Astrocyte (in vitro differentiated cells and primary cell): ENCODE measurements around the gene TRMT2A. TPM values are rescaled to one million over a fixed set of nuclear protein-coding genes. Genes with fewer than 3 reads are reported as not detected.

ENCODE experiments used
- DNase-seq: peaks from one replicate; pipeline ENCODE4 v3.0.0-alpha.2; 2010; ENCODE audit warnings: low read depth
- FAIRE-seq: peaks from 2 replicates; lab custom pipeline; 2011; peaks lifted over from hg19 to GRCh38; lab: Jason Lieb, UNC
- H2AFZ ChIP-seq: 2 replicates; pipeline ENCODE4 v1.6.0; 2012; ENCODE audit warnings: low read depth, low read length, inconsistent platforms
- H3K27ac ChIP-seq: 2 replicates; pipeline ENCODE4 v1.5.1; 2011; ENCODE audit warnings: low read depth, low read length, inconsistent platforms
- H3K27me3 ChIP-seq: 2 replicates; pipeline ENCODE4 v1.6.0; 2011; ENCODE audit warnings: low read length, inconsistent platforms; ENCODE audit not compliant: insufficient read depth
- H3K36me3 ChIP-seq: 2 replicates; pipeline ENCODE4 v1.5.1; 2011; ENCODE audit warnings: low read length, inconsistent platforms; ENCODE audit not compliant: insufficient read depth
- H3K4me1 ChIP-seq: 2 replicates; pipeline ENCODE4 v1.5.1; 2011; ENCODE audit warnings: low read length, inconsistent platforms; ENCODE audit not compliant: insufficient read depth
- H3K4me2 ChIP-seq: 2 replicates; pipeline ENCODE4 v1.6.0; 2012; ENCODE audit warnings: low read length, inconsistent platforms
- H3K4me3 ChIP-seq: 2 replicates; pipeline ENCODE4 v1.5.1; 2011; ENCODE audit warnings: low read depth, mild to moderate bottlenecking, low read length, inconsistent platforms; ENCODE audit not compliant: insufficient read depth
- H3K79me2 ChIP-seq: 2 replicates; pipeline ENCODE4 v1.6.0; 2012; ENCODE audit warnings: mild to moderate bottlenecking, low read length, inconsistent platforms; ENCODE audit not compliant: insufficient read depth
- H3K9ac ChIP-seq: 2 replicates; pipeline ENCODE4 v1.6.0; 2012; ENCODE audit warnings: mild to moderate bottlenecking, low read length, inconsistent platforms
- H3K9me3 ChIP-seq: 2 replicates; pipeline ENCODE4 v1.5.1; 2012; ENCODE audit warnings: low read depth, mild to moderate bottlenecking, low read length, inconsistent platforms; ENCODE audit not compliant: insufficient read depth
- H4K20me1 ChIP-seq: 2 replicates; pipeline ENCODE4 v1.6.0; 2012; ENCODE audit warnings: low read length, inconsistent platforms; ENCODE audit not compliant: insufficient read depth
- H3K27ac Mint-ChIP-seq: one replicate; pipeline ENCODE4 v1.8.0; 2021; ENCODE audit warnings: mild to moderate bottlenecking, mixed read lengths; ENCODE audit not compliant: unreplicated experiment
- H3K27me3 Mint-ChIP-seq: one replicate; pipeline ENCODE4 v1.8.0; 2021; ENCODE audit warnings: low read depth, mixed read lengths; ENCODE audit not compliant: unreplicated experiment
- H3K36me3 Mint-ChIP-seq: one replicate; pipeline ENCODE4 v1.8.0; 2021; ENCODE audit warnings: low read depth, mixed read lengths; ENCODE audit not compliant: unreplicated experiment
- H3K4me1 Mint-ChIP-seq: one replicate; pipeline ENCODE4 v1.8.0; 2021; ENCODE audit warnings: low read depth, mixed read lengths; ENCODE audit not compliant: unreplicated experiment
- H3K4me3 Mint-ChIP-seq: one replicate; pipeline ENCODE4 v1.8.0; 2021; ENCODE audit warnings: mild to moderate bottlenecking, moderate library complexity, mixed read lengths; ENCODE audit not compliant: unreplicated experiment
- H3K9me3 Mint-ChIP-seq: one replicate; pipeline ENCODE4 v1.8.0; 2021; ENCODE audit warnings: mild to moderate bottlenecking, mixed read lengths; ENCODE audit not compliant: unreplicated experiment
- EZH2 ChIP-seq: IDR thresholded peaks from 2 replicates; pipeline ENCODE4 v1.6.1; 2012; ENCODE audit warnings: mild to moderate bottlenecking, low read length, inconsistent platforms; ENCODE audit not compliant: insufficient read depth
- microRNA-seq: library from miRNA; unstranded; fragments of <30 nt; microRNA quantifications from one replicate; pipeline ENCODE4 v1.2.0, GENCODE V29; 2020
- total RNA-seq: library from RNA; stranded (reverse); gene quantifications from 2 replicates; pipeline ENCODE4 v1.2.1, GENCODE V29; 2021
- TF ChIP-seq, protein P1 (sequence below): IDR thresholded peaks from 2 replicates; pipeline ENCODE4 v1.5.1; 2011; ENCODE audit warnings: low read depth, mild to moderate bottlenecking, inconsistent platforms, low read length, moderate library complexity; ENCODE audit not compliant: insufficient read depth

The TRMT2A gene
- total RNA-seq, 1 donor from 2014 or later: 32.9 TPM

DNA sequence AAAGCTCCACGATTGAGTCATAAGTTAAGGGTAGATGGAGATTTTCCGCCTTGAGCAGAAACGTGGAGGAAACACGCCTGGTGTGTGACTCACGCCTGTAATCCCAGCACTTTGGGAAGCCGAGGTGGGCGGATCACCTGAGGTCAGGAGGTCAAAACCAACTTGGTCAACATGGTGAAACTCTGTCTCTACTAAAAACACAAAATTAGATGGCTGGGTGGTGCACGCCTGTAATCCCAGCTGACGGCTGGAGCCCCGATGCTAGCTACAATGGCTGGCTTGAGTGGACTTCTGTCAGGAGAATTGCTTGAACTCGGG is 54.3 kb downstream of the TRMT2A start:
- Histone ChIP-seq H3K9me3 (no peaks in the 10 kb centered on the region), H3K4me2 (peak overlapping the region; percentile 39), H3K27me3 (no peaks in the 10 kb centered on the region), H3K9ac (no peak overlapping the region), H3K79me2 (no peaks in the 10 kb centered on the region), H3K27ac (no peak overlapping the region), H4K20me1 (peaks cover 11% of the 10 kb centered on the region), H3K4me1 (peaks cover 13% of the 10 kb centered on the region), H3K4me3 (no peak overlapping the region), H3K36me3 (no peaks in the 10 kb centered on the region), H2AFZ (no peak overlapping the region)
- no peaks in the 10 kb centered on the region for H3K9me3 Mint-ChIP-seq
- FAIRE-seq: no peak
- peaks cover 7% of the 10 kb centered on the region for H3K4me1 Mint-ChIP-seq
- no peak overlapping the region for H3K4me3 Mint-ChIP-seq
- no peak overlapping the region for H3K27ac Mint-ChIP-seq
- DNase-seq: peak; percentile 61
- peaks cover 17% of the 10 kb centered on the region for H3K36me3 Mint-ChIP-seq
- TF ChIP-seq, protein P1, sequence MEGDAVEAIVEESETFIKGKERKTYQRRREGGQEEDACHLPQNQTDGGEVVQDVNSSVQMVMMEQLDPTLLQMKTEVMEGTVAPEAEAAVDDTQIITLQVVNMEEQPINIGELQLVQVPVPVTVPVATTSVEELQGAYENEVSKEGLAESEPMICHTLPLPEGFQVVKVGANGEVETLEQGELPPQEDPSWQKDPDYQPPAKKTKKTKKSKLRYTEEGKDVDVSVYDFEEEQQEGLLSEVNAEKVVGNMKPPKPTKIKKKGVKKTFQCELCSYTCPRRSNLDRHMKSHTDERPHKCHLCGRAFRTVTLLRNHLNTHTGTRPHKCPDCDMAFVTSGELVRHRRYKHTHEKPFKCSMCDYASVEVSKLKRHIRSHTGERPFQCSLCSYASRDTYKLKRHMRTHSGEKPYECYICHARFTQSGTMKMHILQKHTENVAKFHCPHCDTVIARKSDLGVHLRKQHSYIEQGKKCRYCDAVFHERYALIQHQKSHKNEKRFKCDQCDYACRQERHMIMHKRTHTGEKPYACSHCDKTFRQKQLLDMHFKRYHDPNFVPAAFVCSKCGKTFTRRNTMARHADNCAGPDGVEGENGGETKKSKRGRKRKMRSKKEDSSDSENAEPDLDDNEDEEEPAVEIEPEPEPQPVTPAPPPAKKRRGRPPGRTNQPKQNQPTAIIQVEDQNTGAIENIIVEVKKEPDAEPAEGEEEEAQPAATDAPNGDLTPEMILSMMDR: no peak
- no peak for TF ChIP-seq EZH2
- no peaks in the 10 kb centered on the region for H3K27me3 Mint-ChIP-seq

DNA sequence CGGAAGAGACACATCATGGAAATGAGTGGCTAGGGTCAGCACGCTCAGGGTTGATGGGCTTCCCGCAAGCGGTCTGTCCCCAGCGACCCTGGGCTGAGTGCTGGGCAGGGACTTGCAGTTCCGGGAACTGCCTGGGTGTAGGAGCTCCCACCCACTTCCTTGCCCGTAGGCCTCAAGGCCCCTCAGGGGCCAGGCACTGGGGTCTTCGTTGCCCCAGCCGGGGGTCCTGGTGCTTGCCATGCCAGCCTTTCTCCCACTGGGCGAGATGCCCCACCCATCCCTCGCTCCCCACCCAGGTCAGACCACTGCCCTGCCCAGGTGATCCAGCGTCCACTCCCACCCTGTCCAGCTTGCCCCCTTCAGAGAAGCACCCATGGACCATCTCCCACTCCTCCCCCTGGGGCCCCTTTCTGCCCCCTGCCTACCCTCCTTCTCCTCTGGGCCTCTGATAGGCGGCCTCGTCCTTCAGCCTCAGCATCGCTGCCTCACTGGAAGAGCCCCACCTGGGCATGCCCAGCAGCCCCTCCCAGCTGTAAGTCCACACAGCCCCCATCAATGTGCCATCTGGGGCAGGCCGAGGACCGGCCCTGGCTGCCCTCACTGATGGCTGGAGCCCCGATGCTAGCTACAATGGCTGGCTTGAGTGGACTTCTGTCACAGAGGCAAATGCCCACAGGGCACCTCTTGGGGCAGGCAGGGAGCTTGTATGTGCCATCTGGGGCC is 54.8 kb downstream of the TRMT2A start:
- Histone ChIP-seq H3K9ac (no peak overlapping the region), H3K4me1 (peaks cover 13% of the 10 kb centered on the region), H3K4me3 (no peak overlapping the region), H3K27me3 (no peaks in the 10 kb centered on the region), H3K79me2 (no peaks in the 10 kb centered on the region), H3K27ac (no peak overlapping the region), H2AFZ (no peak overlapping the region), H3K9me3 (no peaks in the 10 kb centered on the region), H3K36me3 (no peaks in the 10 kb centered on the region), H3K4me2 (peak overlapping the region; percentile 39), H4K20me1 (peaks cover 11% of the 10 kb centered on the region)
- H3K4me1 Mint-ChIP-seq: peaks cover 7% of the 10 kb centered on the region
- H3K27ac Mint-ChIP-seq: no peak overlapping the region
- H3K27me3 Mint-ChIP-seq: no peaks in the 10 kb centered on the region
- no peaks in the 10 kb centered on the region for H3K9me3 Mint-ChIP-seq
- FAIRE-seq (no peak), DNase-seq (no peak)
- TF ChIP-seq, protein P1: no peak
- no peak for TF ChIP-seq EZH2
- no peak overlapping the region for H3K4me3 Mint-ChIP-seq
- H3K36me3 Mint-ChIP-seq: peaks cover 21% of the 10 kb centered on the region

Small RNAs within 50 kb of the gene (microRNA-seq; reads per million reads assigned to microRNA genes)
- gene MIR6816: not detected

Other genes with a start within 250 kb of the TRMT2A start
- 116 and 120 TPM in 2 replicates for gene COMT, start 175.5 kb downstream of the TRMT2A start, total RNA-seq
- gene TXNRD2, start 175.4 kb downstream of the TRMT2A start, total RNA-seq: 19.8 and 25.7 TPM in 2 replicates
- 11.0 and 17.9 TPM in 2 replicates for gene ARVCF, start 100.4 kb downstream of the TRMT2A start, total RNA-seq
- 28.0 TPM in 2 replicates for gene TANGO2, start 96.1 kb downstream of the TRMT2A start, total RNA-seq
- gene DGCR8, start 37.0 kb downstream of the TRMT2A start, total RNA-seq: 28.1 and 29.0 TPM in 2 replicates
- gene RANBP1, start 1.1 kb downstream of the TRMT2A start, total RNA-seq: 149 and 164 TPM in 2 replicates
- gene ZDHHC8, start 14.6 kb upstream of the TRMT2A start, total RNA-seq: 88.3 and 93.7 TPM in 2 replicates
- gene CCDC188, start 33.8 kb upstream of the TRMT2A start, total RNA-seq: not detected in 2 replicates
- gene RTN4R, start 151.1 kb upstream of the TRMT2A start, total RNA-seq: 1.9 and 2.9 TPM in 2 replicates
- gene DGCR6L, start 202.8 kb upstream of the TRMT2A start, total RNA-seq: 33.3 and 33.7 TPM in 2 replicates